HG03108 (cell line): ENCODE measurements around the gene GDPGP1.
A peak's percentile ranks its signal among the peaks of the same experiment; 100 is the strongest.

Source experiments
- ATAC-seq: cut with Tn5 transposase; IDR thresholded peaks from one replicate; pipeline ENCODE4 v1.9.1; 2021; ENCODE audit warnings: moderate library complexity; ENCODE audit not compliant: unreplicated experiment

The GDPGP1 gene

DNA sequence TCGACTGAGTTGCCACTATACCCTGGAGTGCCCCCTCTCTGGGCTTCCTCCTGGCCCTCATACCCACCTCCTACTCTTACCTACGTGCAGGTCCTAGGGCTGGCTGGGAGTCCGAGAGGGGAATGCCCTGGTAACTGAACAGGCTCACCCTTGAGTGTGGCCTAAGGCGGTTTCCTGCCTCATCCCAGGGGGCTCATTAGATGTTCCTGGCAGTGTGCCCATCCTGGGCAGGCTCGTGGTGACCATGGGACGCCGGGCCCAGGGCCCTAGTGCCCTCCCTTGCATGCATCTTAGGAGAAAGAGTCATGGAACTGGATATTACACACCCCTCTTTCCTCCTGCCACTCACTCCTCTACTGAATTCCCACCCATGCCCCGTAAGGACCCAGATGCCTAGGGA is 30.1 kb upstream of the GDPGP1 start:
- ATAC-seq, result no peak

GRCh38 chr15:90205050-90205848 is 28.8 kb upstream of the GDPGP1 start:
- ATAC-seq, result no peak

DNA sequence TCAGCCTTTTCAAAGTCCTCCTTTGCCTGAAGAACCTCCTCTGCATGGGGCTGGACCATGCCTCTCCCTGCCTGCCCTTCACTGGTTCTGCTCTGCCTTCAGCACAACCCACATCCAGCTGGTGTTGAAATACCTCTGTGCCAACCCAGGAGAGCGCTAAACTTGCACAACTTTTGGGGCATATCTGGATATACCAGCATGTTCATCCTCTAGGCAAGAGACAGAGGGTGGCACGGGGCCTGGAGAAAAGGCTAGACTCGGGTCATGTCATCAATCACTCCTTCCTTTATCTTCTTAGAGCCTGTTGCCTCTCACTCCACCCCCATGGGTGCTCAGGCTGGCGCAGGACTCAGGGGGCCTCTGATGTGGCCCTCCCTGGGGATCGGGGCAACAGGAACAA is 28.1 kb upstream of the GDPGP1 start:
- no peak for ATAC-seq

DNA sequence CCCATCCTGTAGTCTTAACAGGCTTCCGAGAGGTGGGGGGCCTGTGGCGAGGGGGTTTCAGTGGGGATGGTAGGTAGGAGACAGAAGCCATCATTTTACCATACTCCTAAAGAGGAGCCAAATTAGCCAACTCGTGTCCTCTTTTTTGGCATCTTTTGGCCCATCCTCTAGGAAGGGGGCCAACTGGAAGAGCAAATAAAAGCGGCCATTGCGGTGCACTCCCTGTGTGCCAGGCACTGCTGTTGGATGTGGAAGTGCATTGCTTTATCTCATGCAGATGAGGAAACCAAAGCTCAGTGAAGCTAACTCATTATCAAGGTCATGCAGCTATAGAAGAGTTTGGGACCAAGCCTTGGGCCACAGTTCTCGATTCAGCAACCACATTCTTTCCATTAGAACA is 26.8 kb upstream of the GDPGP1 start:
- ATAC-seq, result no peak

- no peak for ATAC-seq
Measured at GRCh38 chr15:90208356-90208755, 25.7 kb upstream of the GDPGP1 start.

DNA sequence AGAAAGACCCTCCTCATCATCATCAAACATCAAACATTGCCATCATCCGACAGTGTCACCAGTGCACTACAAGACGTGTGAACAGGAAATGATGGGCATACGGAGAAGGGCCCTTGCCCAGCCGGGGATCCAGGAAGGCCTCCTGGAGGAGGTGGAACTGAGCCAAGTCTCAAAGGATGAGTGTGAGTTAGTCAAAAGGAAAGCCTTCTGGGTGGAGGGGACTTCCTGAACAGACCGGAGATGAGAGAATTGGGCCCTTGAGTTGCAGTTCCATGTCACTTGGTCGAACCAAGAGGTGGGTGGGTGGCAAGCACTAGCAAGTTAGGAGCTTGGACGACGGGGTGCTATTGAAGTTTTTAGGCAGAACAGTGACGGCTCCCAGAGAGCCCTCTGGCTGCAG is 24.4 kb upstream of the GDPGP1 start:
- peak; percentile 50 for ATAC-seq

DNA sequence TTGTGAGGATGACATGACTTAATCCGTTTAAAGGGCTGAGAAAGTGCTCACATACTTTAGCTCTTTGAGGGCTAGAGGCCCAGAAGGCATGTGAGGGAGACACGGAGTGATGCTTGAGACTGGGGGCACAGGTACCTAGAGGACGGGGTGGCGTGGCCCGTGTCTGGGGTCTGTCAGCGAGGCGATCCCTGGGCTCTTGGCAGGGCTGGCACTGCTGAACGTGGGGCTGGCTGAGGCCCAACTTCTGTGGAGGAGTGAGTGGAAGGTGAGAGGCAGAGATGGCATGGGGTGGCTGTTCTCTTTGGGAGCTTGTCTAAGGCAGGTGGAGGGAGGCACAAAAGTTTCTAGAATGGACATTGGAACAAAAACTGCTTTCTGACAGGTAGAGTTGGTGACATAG is 23.4 kb upstream of the GDPGP1 start:
- no peak for ATAC-seq

DNA sequence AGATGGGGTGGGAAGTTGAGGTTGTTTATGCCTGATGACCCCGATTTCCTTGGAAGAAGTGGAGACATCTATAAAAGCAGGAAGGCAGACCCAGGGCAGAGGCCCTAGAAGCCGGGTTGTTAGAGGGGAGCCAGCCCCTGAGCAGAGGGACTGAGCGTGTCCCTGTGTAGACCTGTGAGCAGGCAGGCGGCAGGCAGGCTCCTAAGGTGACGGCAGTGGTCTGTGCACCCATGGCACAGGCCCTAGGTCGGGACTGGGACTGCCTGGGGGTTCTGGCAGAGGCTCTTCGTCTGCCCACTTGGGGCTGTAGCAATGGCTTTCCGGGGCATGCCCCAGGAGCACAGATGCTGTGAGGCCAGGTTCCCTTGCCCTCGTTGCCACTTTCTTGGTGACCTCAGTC is 23.0 kb upstream of the GDPGP1 start:
- ATAC-seq, result no peak

DNA sequence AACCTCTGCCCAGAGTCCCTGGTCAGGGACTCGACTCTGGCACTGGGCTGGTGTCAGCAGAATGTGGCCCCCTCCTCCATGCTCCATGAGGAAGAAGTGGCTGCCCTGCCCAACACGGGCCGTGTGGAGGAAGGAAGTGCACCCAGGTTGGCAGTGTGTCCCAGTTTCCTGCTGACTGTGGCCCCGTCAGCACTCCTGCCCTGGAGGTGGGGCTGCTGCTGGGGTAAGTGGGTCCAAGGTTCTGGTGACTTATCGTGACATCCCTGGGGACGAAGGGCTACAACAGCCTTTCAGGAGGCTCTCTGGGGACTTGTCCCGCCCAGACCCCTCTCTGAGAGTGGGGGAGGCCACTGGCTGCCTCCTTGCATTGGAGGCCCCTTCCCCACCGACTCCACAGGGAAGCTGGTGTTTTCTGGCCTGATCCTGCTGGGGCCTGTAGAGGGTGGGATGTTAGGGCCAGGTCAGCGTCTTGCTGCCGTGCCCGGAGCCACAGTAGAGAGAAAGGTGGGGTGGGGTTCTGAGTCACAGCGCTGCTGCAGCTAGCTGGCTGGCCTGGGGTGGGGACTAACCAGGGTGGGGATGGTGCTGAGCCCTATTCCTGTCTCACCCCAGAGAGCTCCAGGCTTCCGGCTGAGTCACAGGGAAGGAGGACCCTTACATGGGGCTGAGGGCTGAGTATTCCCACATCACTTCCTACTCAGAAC is 22.4 kb upstream of the GDPGP1 start:
- ATAC-seq, result no peak

DNA sequence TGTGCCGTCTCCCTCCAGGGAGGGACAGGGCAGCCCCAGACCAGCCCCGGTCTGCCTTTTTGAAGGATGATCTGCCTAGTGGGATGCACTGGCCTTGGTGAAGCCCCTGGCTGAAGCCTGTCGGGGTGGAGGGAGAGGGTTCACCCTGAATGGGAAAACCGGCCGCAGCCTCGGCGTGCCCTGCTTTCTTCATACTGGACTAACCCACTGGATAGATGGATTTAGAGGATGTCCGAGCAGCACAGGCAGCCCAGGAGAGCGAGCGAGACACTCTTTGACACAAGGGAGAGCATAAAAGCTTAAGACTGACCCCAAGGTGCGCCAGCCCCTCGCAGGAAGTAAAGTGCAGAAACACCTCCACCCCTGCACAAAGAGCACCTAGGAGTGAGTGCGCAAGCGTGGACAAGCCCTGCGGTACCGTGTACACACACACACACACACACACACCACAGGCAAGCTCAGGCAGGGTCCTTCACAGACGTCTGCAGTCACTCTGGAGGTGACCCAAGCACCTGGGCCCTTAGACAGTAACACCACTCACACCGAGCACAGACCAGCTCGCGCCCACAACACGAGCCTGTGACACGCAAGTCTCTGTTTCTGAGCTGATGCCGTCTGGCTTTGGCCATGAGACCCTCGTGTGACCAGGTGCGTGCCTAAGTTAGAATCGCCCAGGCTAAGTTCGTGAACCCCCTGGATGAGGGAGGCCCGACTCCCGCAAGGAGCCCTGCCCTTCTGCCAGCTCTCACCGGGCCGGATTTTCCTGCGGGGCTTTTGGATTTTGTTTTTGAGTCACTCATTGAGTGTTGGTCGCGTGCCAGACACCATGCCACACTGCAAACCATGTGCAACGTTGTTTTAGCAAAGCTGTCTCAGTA is 21.5 kb upstream of the GDPGP1 start:
- no peak for ATAC-seq

DNA sequence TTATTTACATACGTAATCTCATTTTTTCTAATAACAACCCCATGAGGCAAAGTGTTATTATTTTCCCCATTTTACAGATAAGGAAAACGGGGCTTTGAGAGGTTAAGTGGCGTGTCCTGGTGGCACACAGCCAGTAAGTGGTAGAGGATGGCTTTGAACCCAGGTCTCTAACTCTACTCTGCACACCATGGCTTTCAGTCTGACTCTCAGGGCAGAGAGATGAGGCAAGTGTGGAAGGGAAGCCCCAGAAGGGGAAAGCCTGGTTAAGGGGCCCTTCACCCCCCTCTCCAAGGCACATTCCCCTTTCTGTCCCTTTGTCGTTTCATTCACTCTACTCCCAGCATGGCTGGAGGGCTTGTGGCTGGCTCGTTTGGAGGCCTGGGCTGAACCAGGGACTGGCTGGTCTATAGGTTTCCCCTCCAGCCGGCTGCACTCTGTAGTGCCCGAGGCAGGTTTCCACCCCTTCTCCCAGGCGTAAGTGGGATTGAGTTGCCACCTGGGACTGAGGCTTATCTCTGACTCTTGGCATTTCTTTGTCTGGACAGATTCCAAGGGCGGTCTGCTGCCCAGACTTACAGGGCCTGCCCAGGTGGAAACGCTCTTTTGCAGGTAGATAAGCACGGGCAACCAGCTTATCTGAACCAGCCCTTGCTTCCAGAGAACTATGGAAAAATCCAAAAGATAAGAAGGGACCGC is 20.7 kb upstream of the GDPGP1 start:
- no peak for ATAC-seq

DNA sequence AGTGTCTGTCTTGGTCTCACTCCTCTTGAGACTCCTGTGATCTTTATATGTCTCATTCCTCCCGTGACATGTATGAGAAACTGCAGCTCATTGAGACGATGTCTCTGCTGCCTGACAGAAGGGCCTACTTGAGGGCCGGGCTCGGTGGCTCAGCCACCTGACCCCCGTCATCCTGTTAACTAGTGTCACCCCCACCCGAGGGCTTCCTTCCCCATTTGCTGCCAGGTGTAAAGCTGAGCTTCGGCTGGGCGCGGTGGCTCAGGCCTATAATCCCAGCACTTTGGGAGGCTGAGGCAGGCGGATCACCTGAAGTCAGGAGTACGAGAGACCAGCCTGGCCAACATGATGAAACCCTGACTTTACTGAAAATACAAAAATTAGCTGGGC is 20.2 kb upstream of the GDPGP1 start:
- ATAC-seq, result no peak

GRCh38 chr15:90214553-90215196 is 19.3 kb upstream of the GDPGP1 start:
- no peak for ATAC-seq

GRCh38 chr15:90217671-90218394 is 16.2 kb upstream of the GDPGP1 start:
- ATAC-seq, result no peak

- no peak for ATAC-seq
Measured at GRCh38 chr15:90219421-90220141, 14.4 kb upstream of the GDPGP1 start.

GRCh38 chr15:90221246-90221900 is 12.6 kb upstream of the GDPGP1 start:
- ATAC-seq, result no peak

GRCh38 chr15:90222547-90222946 is 11.5 kb upstream of the GDPGP1 start:
- no peak for ATAC-seq

- ATAC-seq, result no peak
Measured at GRCh38 chr15:90223441-90224165, 10.4 kb upstream of the GDPGP1 start.
